Measurements from ENCODE around the gene RGL3.
A peak's percentile ranks its signal among the peaks of the same experiment; 100 is the strongest.
"Not testable (repeated sequence)": the region's sequence is repeated elsewhere in the genome, so short reads cannot be mapped to it uniquely, and the experiment has no call there.

The RGL3 gene

DNA sequence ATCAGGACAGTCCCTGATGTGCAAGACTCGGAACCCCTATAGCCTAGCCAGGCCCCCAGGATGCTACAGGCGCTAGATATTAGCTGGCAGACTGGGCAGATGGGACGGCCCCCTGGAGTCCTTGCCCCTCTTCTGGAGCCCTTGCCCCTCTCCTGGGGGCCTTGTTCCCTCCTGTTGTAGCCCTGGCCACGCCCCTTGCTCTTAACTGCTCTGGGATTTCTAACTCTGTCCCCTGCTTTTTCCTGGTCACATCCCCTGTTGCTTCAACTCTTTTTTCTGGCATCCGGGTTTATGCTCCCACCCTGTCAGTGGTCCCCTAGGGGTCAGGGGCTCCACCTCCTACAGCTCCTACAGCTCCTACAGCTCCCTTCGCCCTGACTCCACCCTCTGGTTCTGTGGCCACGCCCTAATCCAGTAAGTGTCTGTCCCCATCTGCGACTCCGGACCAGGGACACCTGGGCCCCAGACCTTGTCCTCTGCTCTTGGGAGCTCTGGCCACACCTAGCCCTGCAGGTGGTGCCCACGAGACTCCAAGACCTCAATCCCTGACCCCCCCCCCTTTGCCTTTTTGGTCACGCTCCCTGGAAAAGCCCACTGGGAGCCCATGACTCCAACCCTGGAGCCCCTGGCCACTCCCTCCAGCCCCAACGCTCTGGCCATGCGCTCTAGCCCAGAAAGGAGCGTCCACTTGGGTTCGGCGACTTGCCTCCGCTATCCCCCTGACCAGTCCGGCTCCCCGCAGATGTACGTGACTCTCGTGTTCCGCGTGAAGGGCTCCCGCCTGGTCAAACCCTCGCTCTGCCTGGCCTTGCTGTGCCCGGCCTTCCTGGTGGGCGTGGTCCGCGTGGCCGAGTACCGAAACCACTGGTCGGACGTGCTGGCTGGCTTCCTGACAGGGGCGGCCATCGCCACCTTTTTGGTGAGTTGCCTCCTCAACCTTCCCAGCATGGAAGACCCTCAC lies 57.1 kb downstream of the RGL3 start:
- no peak for DNase-seq (ENCODE audit: low spot score)

DNA sequence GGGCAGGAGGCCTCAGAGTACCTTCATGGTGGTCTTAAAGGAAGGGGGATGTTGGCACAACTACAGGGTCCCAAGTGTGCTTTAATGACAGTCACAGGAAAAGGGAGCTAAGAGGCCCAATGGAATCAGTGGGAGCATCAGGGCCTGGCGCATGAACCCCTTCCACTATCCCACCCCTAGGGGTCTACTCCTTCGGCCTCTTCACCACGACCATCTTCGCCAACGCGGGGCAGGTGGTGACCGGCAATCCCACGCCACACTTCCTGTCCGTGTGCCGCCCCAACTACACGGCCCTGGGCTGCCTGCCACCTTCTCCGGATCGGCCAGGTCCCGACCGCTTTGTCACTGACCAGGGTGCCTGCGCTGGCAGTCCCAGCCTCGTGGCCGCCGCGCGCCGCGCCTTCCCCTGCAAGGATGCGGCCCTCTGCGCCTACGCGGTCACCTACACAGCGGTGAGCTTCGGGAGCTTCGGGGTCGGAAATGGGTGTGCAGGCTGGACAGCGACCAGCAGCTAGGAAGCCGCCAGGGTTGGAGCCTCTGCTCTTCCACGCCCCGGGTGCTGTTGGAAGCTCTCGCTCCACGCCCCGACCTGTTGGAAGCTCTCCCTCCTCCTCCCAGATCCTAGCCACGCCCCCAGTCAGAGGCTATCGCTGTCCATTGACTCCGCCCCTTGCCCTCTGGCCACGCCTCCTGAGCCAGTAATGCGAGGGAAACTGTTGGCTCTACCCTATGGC lies 57.9 kb downstream of the RGL3 start:
- peak; percentile 50 for DNase-seq (ENCODE audit: low spot score)

- no peak for DNase-seq (ENCODE audit: low spot score)
These were observed 59.7 kb downstream of the RGL3 start for GRCh38 chr19:11359421-11359820.

GRCh38 chr19:11356676-11357550 lies 62.2 kb downstream of the RGL3 start:
- no peak for DNase-seq (ENCODE audit: low spot score)

- no peak for DNase-seq (ENCODE audit: low spot score)
These were observed 63.1 kb downstream of the RGL3 start for GRCh38 chr19:11356074-11356397.

DNA sequence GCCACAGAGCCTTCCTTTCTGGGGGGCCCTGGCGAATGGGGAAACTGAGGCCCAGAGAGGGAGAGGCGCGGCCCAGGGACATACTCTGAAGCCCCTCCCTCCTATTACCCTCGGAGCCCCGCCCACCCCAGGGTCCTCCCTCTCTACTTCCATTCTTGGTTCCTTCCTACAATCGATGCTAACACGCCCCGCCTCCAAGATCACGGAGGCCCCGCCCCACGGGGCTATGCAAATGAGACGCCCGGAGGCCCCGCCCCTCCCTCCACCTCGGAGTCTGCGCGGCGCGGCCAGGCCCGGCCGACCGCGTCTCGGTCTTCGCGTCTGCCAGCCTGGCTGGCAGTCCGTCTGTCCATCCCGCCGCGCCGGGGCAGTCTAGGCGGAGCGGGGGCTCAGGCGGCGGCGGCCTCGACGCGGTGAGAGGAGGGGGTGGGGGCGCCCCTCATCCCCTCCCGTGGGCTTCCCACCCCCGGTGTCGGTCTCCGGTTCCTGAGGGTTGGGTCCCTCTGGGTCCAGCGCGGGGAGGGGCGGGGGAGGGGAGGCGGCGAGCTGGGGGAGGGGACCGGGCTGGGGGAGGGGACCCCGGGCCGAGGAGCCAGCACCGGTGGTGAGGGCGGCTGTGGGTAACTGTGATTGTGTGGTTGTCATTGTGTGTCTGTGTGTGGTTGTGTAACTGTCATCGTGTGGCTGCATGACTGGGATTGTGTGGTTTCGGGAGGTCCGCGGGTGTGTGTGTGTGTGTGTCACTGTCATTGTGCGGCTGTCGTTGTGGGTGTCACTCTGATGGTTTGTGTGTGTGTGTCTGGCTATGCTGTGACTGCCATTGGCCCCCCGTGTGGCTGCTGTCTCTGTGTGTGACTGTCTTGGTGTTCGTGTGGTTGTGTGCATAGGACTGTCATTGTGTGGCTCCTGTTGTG lies 63.7 kb downstream of the RGL3 start, which contains the start of gene PLPPR2:
PLPPR2 (plus strand) TSS at position 273 of the 914 bp plus-strand sequence. CDS start 2,242 bp downstream, outside the sequence.
- peak; percentile 81 for DNase-seq (ENCODE audit: low spot score)

DNA sequence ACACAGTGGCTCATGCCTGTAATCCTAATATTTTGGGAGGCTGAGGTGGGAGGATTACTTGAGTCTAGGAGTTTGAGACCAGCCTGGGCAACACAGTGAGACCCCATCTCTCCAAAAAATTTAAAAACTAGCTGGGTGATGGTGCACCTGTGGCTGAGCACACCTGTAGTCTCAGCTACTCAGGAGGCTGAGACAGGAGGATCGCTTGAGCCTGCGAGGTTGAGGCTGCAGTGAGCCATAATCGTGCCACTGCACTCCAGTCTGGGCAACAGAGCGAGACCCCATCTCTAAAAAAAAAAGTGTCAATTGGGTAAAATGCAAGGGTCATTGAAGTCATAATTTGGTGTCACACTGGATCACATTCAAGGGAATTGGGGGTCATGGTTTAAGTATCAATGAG lies 65.0 kb downstream of the RGL3 start:
- DNase-seq (ENCODE audit: low spot score): not testable (repeated sequence)

GRCh38 chr19:11349171-11349570 lies 69.9 kb downstream of the RGL3 start:
- DNase-seq (ENCODE audit: low spot score): no peak

- no peak for DNase-seq (ENCODE audit: low spot score)
These were observed 71.5 kb downstream of the RGL3 start for GRCh38 chr19:11347546-11348039.

GRCh38 chr19:11346104-11346940 lies 72.8 kb downstream of the RGL3 start, which contains the start of the genes CCDC159 and TMEM205:
Gene CCDC159 (plus strand): TSS chr19:11346519. CDS start chr19:11346607, 88 bp downstream.
Gene TMEM205 (minus strand): TSS chr19:11346268. CDS start chr19:11345619, 649 bp downstream.
- peak; percentile 100 for DNase-seq (ENCODE audit: low spot score)

GRCh38 chr19:11345122-11345803 lies 73.9 kb downstream of the RGL3 start:
- no peak for DNase-seq (ENCODE audit: low spot score)
